ENCODE measurements around the gene S100A8.
A peak's percentile ranks its signal among the peaks of the same experiment; 100 is the strongest.
"Not testable (repeated sequence)": the region's sequence is repeated elsewhere in the genome, so short reads cannot be mapped to it uniquely, and the experiment has no call there.

S100A8 gene

GRCh38 chr1:153390938-153391710 is at the start of gene S100A8:
S100A8 (minus strand) TSS chr1:153391073; CDS start chr1:153390535, 538 bp downstream.
- DNase-seq: no peak

- DNase-seq: no peak
These were observed 48.4 kb upstream of the S100A8 start for GRCh38 chr1:153439273-153439672.

- no peak for DNase-seq
These were observed 47.7 kb upstream of the S100A8 start for GRCh38 chr1:153438599-153438998.

- DNase-seq: no peak
These were observed 46.4 kb upstream of the S100A8 start for GRCh38 chr1:153437236-153437635.

GRCh38 chr1:153434746-153435455 is 44.0 kb upstream of the S100A8 start:
- no peak for DNase-seq

- no peak for DNase-seq
These were observed 42.2 kb upstream of the S100A8 start for GRCh38 chr1:153432874-153433681.

- no peak for DNase-seq
These were observed 41.1 kb upstream of the S100A8 start for GRCh38 chr1:153431928-153432327.

- no peak for DNase-seq
These were observed 40.6 kb upstream of the S100A8 start for GRCh38 chr1:153431427-153431826.

- no peak for DNase-seq
These were observed 40.1 kb upstream of the S100A8 start for GRCh38 chr1:153431002-153431401.

GRCh38 chr1:153430561-153430960 is 39.7 kb upstream of the S100A8 start:
- no peak for DNase-seq

- no peak for DNase-seq
These were observed 39.3 kb upstream of the S100A8 start for GRCh38 chr1:153430166-153430553.

- DNase-seq: no peak
These were observed 38.6 kb upstream of the S100A8 start for GRCh38 chr1:153429266-153430165.

GRCh38 chr1:153428791-153429190 is 37.9 kb upstream of the S100A8 start:
- DNase-seq: no peak

- DNase-seq: no peak
These were observed 37.3 kb upstream of the S100A8 start for GRCh38 chr1:153428073-153428638.

- no peak for DNase-seq
These were observed 35.9 kb upstream of the S100A8 start for GRCh38 chr1:153426809-153427208.

- DNase-seq: peak; percentile 44 to 64
These were observed 31.7 kb upstream of the S100A8 start for GRCh38 chr1:153422450-153423068.

GRCh38 chr1:153420306-153420705 is 29.4 kb upstream of the S100A8 start:
- no peak for DNase-seq

GRCh38 chr1:153419436-153419793 is 28.5 kb upstream of the S100A8 start:
- not testable (repeated sequence) for DNase-seq

- DNase-seq: not testable (repeated sequence)
These were observed 28.0 kb upstream of the S100A8 start for GRCh38 chr1:153418758-153419435.

GRCh38 chr1:153417136-153417888 is 26.4 kb upstream of the S100A8 start:
- DNase-seq: no peak
